GM18526 (cell line): ENCODE measurements around the gene CD48.

ENCODE experiments used
- POLR2A ChIP-seq: IDR thresholded peaks from 3 replicates; pipeline ENCODE4 v1.6.1; 2011; ENCODE audit not compliant: insufficient read length; ENCODE audit errors: extremely low read depth

Gene CD48

GRCh38 chr1:160675641-160676410 is 35.8 kb downstream of the CD48 start:
- no peak for TF ChIP-seq POLR2A

- TF ChIP-seq POLR2A = no peak
Observed at GRCh38 chr1:160674415-160674814, 37.2 kb downstream of the CD48 start.

GRCh38 chr1:160672789-160673695 is 38.6 kb downstream of the CD48 start:
- TF ChIP-seq POLR2A = no peak

DNA sequence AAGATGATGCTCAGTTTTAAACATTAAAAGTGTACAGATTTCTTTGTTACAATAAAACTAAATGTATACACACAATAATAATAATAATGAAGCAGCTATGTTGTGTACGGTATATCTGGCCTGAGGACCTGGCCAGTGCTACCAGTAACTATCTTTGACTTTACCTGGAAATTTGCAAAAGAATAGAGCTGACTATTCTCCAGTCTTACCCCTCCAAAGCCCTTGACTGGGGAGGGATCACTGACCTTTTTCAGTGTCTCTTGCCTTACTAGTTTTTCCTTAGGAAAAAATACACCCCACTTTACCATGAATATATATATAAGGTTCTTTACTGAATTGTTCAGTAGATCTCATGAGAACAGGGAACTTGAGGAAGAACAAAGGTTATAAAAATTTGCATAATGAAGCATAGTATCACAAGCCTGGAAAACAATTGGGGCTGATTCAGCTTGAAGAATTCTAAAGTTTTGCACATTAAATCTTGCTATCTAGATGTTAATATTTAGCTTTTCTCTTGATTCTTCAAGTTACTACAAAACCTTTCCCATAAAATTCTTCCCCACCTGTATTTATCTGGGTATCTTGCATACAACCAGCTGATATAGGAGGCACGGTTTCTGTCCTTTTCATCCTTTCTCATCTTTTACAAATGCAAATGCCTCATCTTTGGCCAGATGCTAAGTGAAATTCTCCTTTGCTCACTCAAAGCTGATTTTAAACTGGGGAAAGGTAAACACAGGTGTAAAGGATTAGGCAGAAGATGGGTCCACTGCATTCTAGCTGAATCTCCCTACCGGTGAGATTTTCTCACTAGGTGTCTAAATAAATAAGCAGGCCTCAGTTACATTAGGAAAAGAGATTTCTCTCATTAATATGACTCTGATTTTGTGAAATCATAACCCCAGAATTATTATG is 39.8 kb downstream of the CD48 start:
- no peak for TF ChIP-seq POLR2A

DNA sequence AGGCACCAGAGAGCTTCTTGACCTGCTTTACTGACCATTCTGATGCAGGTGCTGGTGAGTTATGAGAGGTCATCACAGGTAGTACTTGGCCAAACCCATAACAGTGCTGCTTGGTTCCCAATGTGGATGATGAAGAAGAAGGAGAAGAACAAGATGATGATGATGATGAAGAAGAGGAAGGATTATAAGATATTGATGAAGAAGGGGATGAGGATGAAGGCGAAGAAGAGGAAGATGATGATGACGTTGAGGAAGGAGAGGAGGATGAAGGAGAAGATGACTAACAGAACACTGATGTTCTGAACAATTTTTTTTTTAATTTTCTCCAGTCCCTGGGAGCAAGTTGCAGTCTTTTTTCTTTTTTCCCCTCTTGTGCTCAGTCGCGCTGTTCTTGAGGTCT is 40.9 kb downstream of the CD48 start:
- TF ChIP-seq POLR2A = no peak

- TF ChIP-seq POLR2A = no peak
Observed at GRCh38 chr1:160669802-160670201, 41.8 kb downstream of the CD48 start.

- no peak for TF ChIP-seq POLR2A
Observed at GRCh38 chr1:160669276-160669675, 42.3 kb downstream of the CD48 start.

- TF ChIP-seq POLR2A = no peak
Observed at GRCh38 chr1:160667896-160668295, 43.7 kb downstream of the CD48 start.

DNA sequence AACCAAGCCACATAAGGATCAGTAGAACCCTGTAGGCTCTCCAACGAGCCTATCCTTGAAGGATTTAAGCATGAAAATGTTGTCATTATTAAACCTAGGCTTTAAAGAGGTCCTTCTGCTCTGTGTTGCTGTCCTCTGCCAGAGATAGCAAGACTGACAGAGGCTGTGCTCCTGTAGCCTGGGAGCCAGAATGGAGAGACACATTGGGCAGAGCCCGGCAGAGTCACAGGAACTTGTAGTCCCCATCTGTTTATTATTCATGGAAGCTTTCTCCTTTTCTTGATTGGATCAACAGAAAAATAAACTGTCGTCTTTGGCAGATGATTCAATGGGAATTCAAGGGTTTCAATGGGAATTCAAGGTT is 45.6 kb downstream of the CD48 start:
- no peak for TF ChIP-seq POLR2A

GRCh38 chr1:160665330-160666078 is 46.1 kb downstream of the CD48 start:
- TF ChIP-seq POLR2A = no peak

GRCh38 chr1:160664573-160665051 is 47.0 kb downstream of the CD48 start:
- no peak for TF ChIP-seq POLR2A

- no peak for TF ChIP-seq POLR2A
Observed at GRCh38 chr1:160662910-160663309, 48.7 kb downstream of the CD48 start.

GRCh38 chr1:160659566-160659965 is 52.1 kb downstream of the CD48 start:
- no peak for TF ChIP-seq POLR2A

- peak; percentile 33 for TF ChIP-seq POLR2A
Observed at GRCh38 chr1:160658814-160659193, 52.8 kb downstream of the CD48 start.

GRCh38 chr1:160658162-160658813 is 53.3 kb downstream of the CD48 start:
- TF ChIP-seq POLR2A = no peak
